H9 (cell line): ENCODE measurements around the gene ARHGAP27. TPM values are rescaled to one million over a fixed set of nuclear protein-coding genes. Genes with fewer than 3 reads are reported as not detected.

Experiments used
- DNase-seq: peaks from one replicate; pipeline ENCODE4 v3.0.0-alpha.2; 2017
- H2AFZ ChIP-seq: one replicate; pipeline ENCODE4 v1.6.1; 2013; ENCODE audit warnings: mild to moderate bottlenecking, low read length, control low read depth, moderate library complexity
- H2AK5ac ChIP-seq: 2 replicates; pipeline ENCODE4 v1.6.1; 2013; ENCODE audit warnings: low read length, control low read depth, mixed read lengths; ENCODE audit not compliant: insufficient read length
- H2BK120ac ChIP-seq: one replicate; pipeline ENCODE4 v1.6.1; 2013; ENCODE audit warnings: low read depth, mild to moderate bottlenecking, low read length, control low read depth, inconsistent platforms; ENCODE audit not compliant: poor library complexity, severe bottlenecking
- H2BK12ac ChIP-seq: 2 replicates; pipeline ENCODE4 v1.6.1; 2013; ENCODE audit warnings: low read length, control low read depth, mixed read lengths, low read depth; ENCODE audit not compliant: insufficient read length
- H2BK15ac ChIP-seq: 2 replicates; pipeline ENCODE4 v1.6.1; 2013; ENCODE audit warnings: low read depth, low read length, control low read depth
- H2BK20ac ChIP-seq: one replicate; pipeline ENCODE4 v1.6.1; 2013; ENCODE audit warnings: low read depth, mild to moderate bottlenecking, low read length, control low read depth, inconsistent platforms; ENCODE audit not compliant: poor library complexity, severe bottlenecking
- H2BK5ac ChIP-seq: 2 replicates; pipeline ENCODE4 v1.6.1; 2013; ENCODE audit warnings: low read length, control low read depth, mixed read lengths; ENCODE audit not compliant: insufficient read length
- H3K14ac ChIP-seq: 2 replicates; pipeline ENCODE4 v1.6.1; 2013; ENCODE audit warnings: low read length, control low read depth; ENCODE audit not compliant: insufficient read depth
- H3K18ac ChIP-seq: 2 replicates; pipeline ENCODE4 v1.6.1; 2013; ENCODE audit warnings: low read depth, mild to moderate bottlenecking, mixed read lengths, low read length, control low read depth; ENCODE audit not compliant: insufficient read length
- H3K23ac ChIP-seq: 2 replicates; pipeline ENCODE4 v1.6.1; 2013; ENCODE audit warnings: low read length, control low read depth, mixed read lengths, low read depth; ENCODE audit not compliant: insufficient read length
- H3K23me2 ChIP-seq: 2 replicates; pipeline ENCODE4 v1.6.1; 2013; ENCODE audit warnings: low read depth, mild to moderate bottlenecking, mixed read lengths, low read length, control low read depth; ENCODE audit not compliant: insufficient read length, poor library complexity, severe bottlenecking
- H3K27ac ChIP-seq: 2 replicates; pipeline ENCODE4 v1.5.1; 2013; ENCODE audit warnings: low read length, control low read depth, mixed read lengths, low read depth; ENCODE audit not compliant: insufficient read length
- H3K27me3 ChIP-seq: 2 replicates; pipeline ENCODE4 v1.6.1; 2013; ENCODE audit warnings: low read length, control low read depth, inconsistent platforms; ENCODE audit not compliant: insufficient read depth
- H3K4ac ChIP-seq: 2 replicates; pipeline ENCODE4 v1.6.1; 2013; ENCODE audit warnings: low read depth, mild to moderate bottlenecking, control low read depth, inconsistent platforms, low read length, moderate library complexity
- H3K4me1 ChIP-seq: 2 replicates; pipeline ENCODE4 v1.6.1; 2013; ENCODE audit warnings: low read length, control low read depth, inconsistent platforms; ENCODE audit not compliant: insufficient read depth
- H3K4me2 ChIP-seq: 2 replicates; pipeline ENCODE4 v1.6.1; 2013; ENCODE audit warnings: low read length, control low read depth, mixed read lengths; ENCODE audit not compliant: insufficient read length, insufficient read depth
- H3K56ac ChIP-seq: 2 replicates; pipeline ENCODE4 v1.6.1; 2013; ENCODE audit warnings: low read depth, mild to moderate bottlenecking, mixed read lengths, low read length, control low read depth; ENCODE audit not compliant: insufficient read length
- H3K79me1 ChIP-seq: 2 replicates; pipeline ENCODE4 v1.6.1; 2013; ENCODE audit warnings: low read depth, mild to moderate bottlenecking, moderate library complexity, low read length, control low read depth, inconsistent platforms; ENCODE audit not compliant: insufficient read depth, poor library complexity, severe bottlenecking
- H3K79me2 ChIP-seq: 2 replicates; pipeline ENCODE4 v1.6.1; 2013; ENCODE audit warnings: low read length, control low read depth, inconsistent platforms; ENCODE audit not compliant: insufficient read depth
- H3K9ac ChIP-seq: 2 replicates; pipeline ENCODE4 v1.6.1; 2013; ENCODE audit warnings: low read length, control low read depth, mixed read lengths; ENCODE audit not compliant: insufficient read length; ENCODE audit errors: extremely low read depth
- H3K9me3 ChIP-seq: one replicate; pipeline ENCODE4 v1.6.1; 2013; ENCODE audit warnings: low read depth, low read length, inconsistent platforms; ENCODE audit not compliant: control insufficient read depth
- H3T11ph ChIP-seq: one replicate; pipeline ENCODE4 v1.6.1; 2013; ENCODE audit warnings: mild to moderate bottlenecking, low read length, control low read depth, inconsistent platforms
- H4K20me1 ChIP-seq: one replicate; pipeline ENCODE4 v1.6.1; 2013; ENCODE audit not compliant: control insufficient read depth, insufficient read length, insufficient read depth
- H4K5ac ChIP-seq: 2 replicates; pipeline ENCODE4 v1.6.1; 2013; ENCODE audit warnings: low read depth, mild to moderate bottlenecking, mixed read lengths, low read length, control low read depth; ENCODE audit not compliant: insufficient read length
- H4K8ac ChIP-seq: replicated peaks from 2 replicates; pipeline ENCODE4 v1.6.1; 2013; ENCODE audit warnings: low read length, control low read depth, mixed read lengths, low read depth; ENCODE audit not compliant: insufficient read length
- H4K91ac ChIP-seq: 2 replicates; pipeline ENCODE4 v1.6.1; 2013; ENCODE audit warnings: low read depth, mild to moderate bottlenecking, moderate library complexity, mixed read lengths, low read length, control low read depth; ENCODE audit not compliant: insufficient read length
- H3K27ac Mint-ChIP-seq, 3 experiments: 2 replicates in 2 of 3; 3 replicates in 1 of 3; pipeline ENCODE4 v1.8.0; 2020 to 2021; ENCODE audit warnings: mixed read lengths in 3 of 3, mild to moderate bottlenecking in 1 of 3, moderate library complexity in 1 of 3
- H3K27me3 Mint-ChIP-seq: 2 replicates; pipeline ENCODE4 v1.8.0; 2021; ENCODE audit warnings: low read depth, mild to moderate bottlenecking, moderate library complexity, mixed read lengths
- H3K36me3 Mint-ChIP-seq, 3 experiments: 2 replicates in 2 of 3; 3 replicates in 1 of 3; pipeline ENCODE4 v1.8.0; 2020 to 2021; ENCODE audit warnings: low read depth in 3 of 3, mixed read lengths in 3 of 3; ENCODE audit not compliant: insufficient read depth in 1 of 3
- H3K4me1 Mint-ChIP-seq, 2 experiments: 2 replicates each; pipeline ENCODE4 v1.8.0; 2020; ENCODE audit warnings: mixed read lengths in 2 of 2
- H3K4me3 Mint-ChIP-seq, 2 experiments: 2 replicates in 1 of 2; 3 replicates in 1 of 2; pipeline ENCODE4 v1.8.0; 2020 to 2021; ENCODE audit warnings: mild to moderate bottlenecking in 2 of 2, mixed read lengths in 2 of 2, moderate library complexity in 1 of 2
- H3K9me3 Mint-ChIP-seq, 2 experiments: 2 replicates in 1 of 2; 3 replicates in 1 of 2; pipeline ENCODE4 v1.8.0; 2020; ENCODE audit warnings: mild to moderate bottlenecking in 2 of 2, mixed read lengths in 2 of 2, moderate library complexity in 1 of 2
- CTCF ChIP-seq: fragments of 200-600 bp; sonication (generic); conservative IDR thresholded peaks from 3 replicates; pipeline ENCODE4 v1.8.0; 2021; ENCODE audit warnings: antibody characterized with exemption, mild to moderate bottlenecking
- WGBS: extraction: QIAGEN DNeasy Blood & Tissue Kit; methylation state at CpG from one replicate; pipeline ENCODE4 v1.1.7; 2013; ENCODE audit warnings: missing lambda C conversion rate, low lambda C conversion rate, mixed read lengths; ENCODE audit not compliant: insufficient read length; ENCODE audit errors: extremely low coverage; 5-methylcytosine and 5-hydroxymethylcytosine counted together
- total RNA-seq: library from RNA; stranded (reverse); gene quantifications from 2 replicates; pipeline ENCODE4 v1.2.1, GENCODE V29; 2021

Gene ARHGAP27
- total RNA-seq, 1 experiment from 2014 or later, result 9.9 TPM

GRCh38 chr17:45430738-45431530, 1.7 kb downstream of the ARHGAP27 start:
- peaks cover 21 to 30% of the 10 kb centered on the region in 2 experiments for H3K4me1 Mint-ChIP-seq
- no peak for TF ChIP-seq CTCF
- peaks cover 72% of the 10 kb centered on the region for H3K27me3 Mint-ChIP-seq
- no peak overlapping the region for H2BK12ac ChIP-seq
- H2BK120ac ChIP-seq, result no peak overlapping the region
- no peaks in the 10 kb centered on the region for H3K79me2 ChIP-seq
- peak overlapping the region; percentile 56 for H3K4me2 ChIP-seq
- peaks cover 22% of the 10 kb centered on the region for H3K23me2 ChIP-seq
- no peak overlapping the region for H2AFZ ChIP-seq
- peaks cover 19% of the 10 kb centered on the region; the same call in 1 of the 2 replicates for H3K27me3 ChIP-seq
- H3K9me3 Mint-ChIP-seq, result peaks cover 3 to 7% of the 10 kb centered on the region in 2 experiments; a peak in 4 of 5 replicates
- no peak overlapping the region for H2BK5ac ChIP-seq
- no peak overlapping the region for H3K27ac Mint-ChIP-seq
- H3K14ac ChIP-seq, result no peak overlapping the region
- no peak overlapping the region for H4K91ac ChIP-seq
- no peaks in the 10 kb centered on the region for H4K20me1 ChIP-seq
- no peaks in the 10 kb centered on the region; a peak in 2 of 7 replicates for H3K36me3 Mint-ChIP-seq
- H3K27ac ChIP-seq, result no peak overlapping the region
- no CpG with 5 or more reads among the region's 47 CpGs for WGBS
- no peaks in the 10 kb centered on the region for H3K79me1 ChIP-seq
- H2AK5ac ChIP-seq, result no peak overlapping the region
- DNase-seq, result peak; percentile 89
- H3K4me1 ChIP-seq, result no peaks in the 10 kb centered on the region
- no peak overlapping the region for H3K56ac ChIP-seq
- peak overlapping the region; percentile 44 for H3K18ac ChIP-seq
- no peak overlapping the region for H2BK15ac ChIP-seq
- H3K23ac ChIP-seq, result no peak overlapping the region
- no peak overlapping the region for H3T11ph ChIP-seq
- H3K9me3 ChIP-seq, result no peaks in the 10 kb centered on the region
- H4K5ac ChIP-seq, result no peak overlapping the region
- no peak overlapping the region for H4K8ac ChIP-seq
- H3K4me3 Mint-ChIP-seq, result peak overlapping the region; percentile 72 to 82
- H2BK20ac ChIP-seq, result no peak overlapping the region
- H3K4ac ChIP-seq, result no peak overlapping the region
- H3K9ac ChIP-seq, result no peak overlapping the region
